ENCODE results near the gene IQCH.

GRCh38 chr15:67225336-67225735, 29.2 kb upstream of the IQCH start:
- TF ChIP-seq SMC3 (IDR thresholded peaks at IDR 0.05): no peak
- no peak for TF ChIP-seq JUNB (IDR thresholded peaks at IDR 0.05)
- TF ChIP-seq ATOH8 (CRISPR knock-in tag; IDR thresholded peaks at IDR 0.05; ENCODE audit: low read depth): no peak
- no peak for TF ChIP-seq REST (IDR thresholded peaks at IDR 0.05)
- no peak for TF ChIP-seq CTCF (IDR thresholded peaks at IDR 0.05)
- no peak for TF ChIP-seq ZFP36 (IDR thresholded peaks at IDR 0.05; ENCODE audit: borderline replicate concordance, partially characterized antibody)
- no peak for TF ChIP-seq EP300 (IDR thresholded peaks at IDR 0.05)
- no peak for TF ChIP-seq PBX3 (IDR thresholded peaks at IDR 0.05)
- no peak for TF ChIP-seq MAX (IDR thresholded peaks at IDR 0.05)
- TF ChIP-seq POLR2A (IDR thresholded peaks at IDR 0.05; ENCODE audit: low read length): no peak
- TF ChIP-seq RCOR1 (IDR thresholded peaks at IDR 0.05; ENCODE audit: low read depth, low read length): no peak
- no peak for TF ChIP-seq ELK1 (IDR thresholded peaks at IDR 0.05; ENCODE audit: low read depth, low read length)
- TF ChIP-seq GATA3 (IDR thresholded peaks at IDR 0.05; ENCODE audit: borderline replicate concordance): no peak
- no peak for TF ChIP-seq USF2 (IDR thresholded peaks at IDR 0.05)

Data from A549 (cell line).